Measurements from ENCODE around the gene TRNAU1AP.

Gene TRNAU1AP

GRCh38 chr1:28602536-28603439 lies 49.9 kb downstream of the TRNAU1AP start:
- no peaks in the 10 kb centered on the region for H3K9me3 ChIP-seq (ENCODE audit: insufficient read depth, low read depth, low read length)
- no peaks in the 10 kb centered on the region for H3K79me2 ChIP-seq (ENCODE audit: insufficient read depth, low read length)
- no peak overlapping the region for H2AFZ ChIP-seq (ENCODE audit: low read length)
- H4K20me1 ChIP-seq (ENCODE audit: insufficient read depth, low read length, poor library complexity, severe bottlenecking) = no peaks in the 10 kb centered on the region
- H3K4me3 ChIP-seq (ENCODE audit: low read length, poor library complexity, severe bottlenecking) = no peak overlapping the region
- H3K9ac ChIP-seq (ENCODE audit: low read depth, low read length, poor library complexity, severe bottlenecking) = no peak overlapping the region
- H3K27me3 ChIP-seq (ENCODE audit: insufficient read depth, low read length, poor library complexity, severe bottlenecking) = no peaks in the 10 kb centered on the region
- no peaks in the 10 kb centered on the region for H3K36me3 ChIP-seq (ENCODE audit: insufficient read depth, low read length)
- no peaks in the 10 kb centered on the region for H3K4me1 ChIP-seq (ENCODE audit: insufficient read depth, low read length, poor library complexity, severe bottlenecking)
- no peak overlapping the region for H3K4me2 ChIP-seq (ENCODE audit: low read depth, low read length, poor library complexity, severe bottlenecking)
- no peaks in the 10 kb centered on the region for H3F3A ChIP-seq (ENCODE audit: low read depth)
- TF ChIP-seq EZH2phosphoT487 (IDR thresholded peaks at IDR 0.05; ENCODE audit: borderline replicate concordance) = no peak
- TF ChIP-seq, protein P1, sequence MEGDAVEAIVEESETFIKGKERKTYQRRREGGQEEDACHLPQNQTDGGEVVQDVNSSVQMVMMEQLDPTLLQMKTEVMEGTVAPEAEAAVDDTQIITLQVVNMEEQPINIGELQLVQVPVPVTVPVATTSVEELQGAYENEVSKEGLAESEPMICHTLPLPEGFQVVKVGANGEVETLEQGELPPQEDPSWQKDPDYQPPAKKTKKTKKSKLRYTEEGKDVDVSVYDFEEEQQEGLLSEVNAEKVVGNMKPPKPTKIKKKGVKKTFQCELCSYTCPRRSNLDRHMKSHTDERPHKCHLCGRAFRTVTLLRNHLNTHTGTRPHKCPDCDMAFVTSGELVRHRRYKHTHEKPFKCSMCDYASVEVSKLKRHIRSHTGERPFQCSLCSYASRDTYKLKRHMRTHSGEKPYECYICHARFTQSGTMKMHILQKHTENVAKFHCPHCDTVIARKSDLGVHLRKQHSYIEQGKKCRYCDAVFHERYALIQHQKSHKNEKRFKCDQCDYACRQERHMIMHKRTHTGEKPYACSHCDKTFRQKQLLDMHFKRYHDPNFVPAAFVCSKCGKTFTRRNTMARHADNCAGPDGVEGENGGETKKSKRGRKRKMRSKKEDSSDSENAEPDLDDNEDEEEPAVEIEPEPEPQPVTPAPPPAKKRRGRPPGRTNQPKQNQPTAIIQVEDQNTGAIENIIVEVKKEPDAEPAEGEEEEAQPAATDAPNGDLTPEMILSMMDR (conservative IDR thresholded peaks at IDR 0.05; ENCODE audit: low read length) = peak; percentile 89
- no peaks in the 10 kb centered on the region for H3K9me2 ChIP-seq (replicated peaks; ENCODE audit: low read depth, low read length)

- no peaks in the 10 kb centered on the region for H3K79me2 ChIP-seq (ENCODE audit: insufficient read depth, low read length)
Observed at GRCh38 chr1:28604411-28604810, 51.5 kb downstream of the TRNAU1AP start.

GRCh38 chr1:28604962-28605361 lies 52.1 kb downstream of the TRNAU1AP start:
- TF ChIP-seq, protein P1 (conservative IDR thresholded peaks at IDR 0.05; ENCODE audit: low read length) = no peak
- no peak for TF ChIP-seq EZH2phosphoT487 (IDR thresholded peaks at IDR 0.05; ENCODE audit: borderline replicate concordance)
- Histone ChIP-seq H3K4me3 (ENCODE audit: low read length, poor library complexity, severe bottlenecking) (no peak overlapping the region), H3K9ac (ENCODE audit: low read depth, low read length, poor library complexity, severe bottlenecking) (no peak overlapping the region), H4K20me1 (ENCODE audit: insufficient read depth, low read length, poor library complexity, severe bottlenecking) (no peaks in the 10 kb centered on the region), H3K4me1 (ENCODE audit: insufficient read depth, low read length, poor library complexity, severe bottlenecking) (no peaks in the 10 kb centered on the region), H3K79me2 (ENCODE audit: insufficient read depth, low read length) (no peaks in the 10 kb centered on the region), H3F3A (ENCODE audit: low read depth) (no peaks in the 10 kb centered on the region), H2AFZ (ENCODE audit: low read length) (no peak overlapping the region), H3K9me3 (ENCODE audit: insufficient read depth, low read depth, low read length) (no peaks in the 10 kb centered on the region), H3K9me2 (replicated peaks; ENCODE audit: low read depth, low read length) (no peaks in the 10 kb centered on the region), H3K36me3 (ENCODE audit: insufficient read depth, low read length) (no peaks in the 10 kb centered on the region), H3K4me2 (ENCODE audit: low read depth, low read length, poor library complexity, severe bottlenecking) (no peak overlapping the region), H3K27me3 (ENCODE audit: insufficient read depth, low read length, poor library complexity, severe bottlenecking) (no peaks in the 10 kb centered on the region)

More at GRCh38 chr1:28604411-28604810, 51.5 kb downstream of the TRNAU1AP start:
- Histone ChIP-seq H3K4me3 (ENCODE audit: low read length, poor library complexity, severe bottlenecking) (no peak overlapping the region), H3F3A (ENCODE audit: low read depth) (no peaks in the 10 kb centered on the region), H3K27me3 (ENCODE audit: insufficient read depth, low read length, poor library complexity, severe bottlenecking) (no peaks in the 10 kb centered on the region), H4K20me1 (ENCODE audit: insufficient read depth, low read length, poor library complexity, severe bottlenecking) (no peaks in the 10 kb centered on the region), H3K9me3 (ENCODE audit: insufficient read depth, low read depth, low read length) (no peaks in the 10 kb centered on the region), H2AFZ (ENCODE audit: low read length) (no peak overlapping the region), H3K9ac (ENCODE audit: low read depth, low read length, poor library complexity, severe bottlenecking) (no peak overlapping the region), H3K4me1 (ENCODE audit: insufficient read depth, low read length, poor library complexity, severe bottlenecking) (no peaks in the 10 kb centered on the region), H3K4me2 (ENCODE audit: low read depth, low read length, poor library complexity, severe bottlenecking) (no peak overlapping the region), H3K9me2 (replicated peaks; ENCODE audit: low read depth, low read length) (no peaks in the 10 kb centered on the region), H3K36me3 (ENCODE audit: insufficient read depth, low read length) (no peaks in the 10 kb centered on the region)
- TF ChIP-seq EZH2phosphoT487 (IDR thresholded peaks at IDR 0.05; ENCODE audit: borderline replicate concordance) = no peak
- TF ChIP-seq, protein P1 (conservative IDR thresholded peaks at IDR 0.05; ENCODE audit: low read length) = no peak
